A549 (cell line): Measurements from ENCODE around the gene CCND1. TPM values are rescaled to one million over a fixed set of nuclear protein-coding genes. Genes with fewer than 3 reads are reported as not detected.
"Not testable (repeated sequence)": the region's sequence is repeated elsewhere in the genome, so short reads cannot be mapped to it uniquely, and the experiment has no call there.

Experiments
- ATAC-seq, 2 experiments: fragments of 200-7000 bp in 1 of 2; fragments of >200 bp in 1 of 2; cut with Nextera tagmentation in 1 of 2; cut with Tn5 transposase in 1 of 2; 3 replicates each; pipeline versions ENCODE4 v1.8.0 to v1.9.1; 2018 to 2020; ENCODE audit warnings: mild to moderate bottlenecking in 1 of 2, moderate library complexity in 1 of 2
- CTCF ChIA-PET: fragments of 300-600 bp; sonication (Branson Sonifier 250); formaldehyde crosslinking; extraction: SDS; loops from one replicate; lab custom pipeline; 2021; ENCODE audit warnings: antibody characterized with exemption, inconsistent platforms; lab: Yijun Ruan, JAX
- POLR2A ChIA-PET: fragments of 350-600 bp; formaldehyde crosslinking; extraction: SDS; loops from one replicate; lab custom pipeline; 2021; ENCODE audit warnings: antibody characterized with exemption, inconsistent platforms; lab: Yijun Ruan, JAX
- DNase-seq, 2 experiments: peaks; one replicate each; pipeline versions ENCODE4 v3.0.0 to v3.0.0-alpha.2; 2011 to 2016; ENCODE audit warnings: low read depth in 1 of 2, low spot score in 1 of 2
- FAIRE-seq: peaks from 2 replicates; lab custom pipeline; 2011; peaks lifted over from hg19 to GRCh38; lab: Jason Lieb, UNC
- H3K27ac ChIP-seq, 2 experiments: fragments of >200 bp; sonication (Bioruptor Twin); formaldehyde crosslinking; 3 replicates each; pipeline ENCODE4 v1.5.1; 2016 to 2017
- H3K4me1 ChIP-seq: fragments of >200 bp; sonication (Bioruptor Twin); formaldehyde crosslinking; 3 replicates; pipeline ENCODE4 v1.6.1; 2016
- H3K4me2 ChIP-seq: fragments of >200 bp; sonication (Bioruptor Twin); formaldehyde crosslinking; 3 replicates; pipeline ENCODE4 v1.6.1; 2016
- H3K4me3 ChIP-seq: fragments of >200 bp; sonication (Bioruptor Twin); formaldehyde crosslinking; 3 replicates; pipeline ENCODE4 v1.5.1; 2016
- H3K9me3 ChIP-seq: fragments of >200 bp; sonication (Bioruptor Twin); formaldehyde crosslinking; 3 replicates; pipeline ENCODE4 v1.6.1; 2016
- BHLHE40 ChIP-seq: IDR thresholded peaks from 2 replicates; pipeline ENCODE4 v1.6.1; 2012; ENCODE audit warnings: low read depth, low read length, inconsistent platforms
- CBX8 ChIP-seq: fragments of 200-600 bp; sonication (generic); IDR thresholded peaks from 2 replicates; pipeline ENCODE4 v1.6.1; 2016
- CHD2 ChIP-seq: fragments of 150-350 bp; IDR thresholded peaks from 2 replicates; pipeline ENCODE4 v1.6.1; 2014; ENCODE audit warnings: low read length; ENCODE audit not compliant: partially characterized antibody
- CHD4 ChIP-seq: fragments of 200-600 bp; sonication (generic); IDR thresholded peaks from 2 replicates; pipeline ENCODE4 v1.6.1; 2016; ENCODE audit warnings: antibody characterized with exemption, mild to moderate bottlenecking, borderline replicate concordance
- EHMT2 ChIP-seq: fragments of 200-600 bp; sonication (generic); IDR thresholded peaks from 2 replicates; pipeline ENCODE4 v1.6.1; 2016; ENCODE audit warnings: antibody characterized with exemption, low read depth, mild to moderate bottlenecking, moderate library complexity
- HDAC2 ChIP-seq: fragments of 200-600 bp; sonication (generic); IDR thresholded peaks from 2 replicates; pipeline ENCODE4 v1.6.1; 2016
- JUNB ChIP-seq: fragments of >200 bp; sonication (Bioruptor Twin); formaldehyde crosslinking; IDR thresholded peaks from 2 replicates; pipeline ENCODE4 v1.6.1; 2016
- MAFK ChIP-seq: fragments of 450-650 bp; IDR thresholded peaks from 2 replicates; pipeline ENCODE4 v1.6.1; 2014; ENCODE audit not compliant: partially characterized antibody
- MAX ChIP-seq: IDR thresholded peaks from 2 replicates; pipeline ENCODE4 v1.6.1; 2012
- MYC ChIP-seq: IDR thresholded peaks from 2 replicates; pipeline ENCODE4 v1.6.1; 2012; ENCODE audit warnings: mild to moderate bottlenecking, inconsistent platforms, low read length, improper control_type of control experiment, borderline replicate concordance
- NPAS2 ChIP-seq: fragments of 250-450 bp; sonication (Bioruptor Pico); IDR thresholded peaks from 2 replicates; pipeline ENCODE4 v1.8.0; 2022; ENCODE audit warnings: mild to moderate bottlenecking, moderate library complexity, borderline replicate concordance
- NR3C1 ChIP-seq: fragments of >200 bp; sonication (Bioruptor Twin); formaldehyde crosslinking; IDR thresholded peaks from 3 replicates; pipeline ENCODE4 v1.6.1; 2017
- PHF8 ChIP-seq: fragments of 200-600 bp; sonication (generic); IDR thresholded peaks from 2 replicates; pipeline ENCODE4 v1.6.1; 2016; ENCODE audit warnings: low read depth, mild to moderate bottlenecking, antibody characterized with exemption, moderate library complexity, borderline replicate concordance
- RAD21 ChIP-seq, 2 experiments: fragments of >200 bp in 1 of 2; sonication (Bioruptor Twin) in 1 of 2; formaldehyde crosslinking in 1 of 2; IDR thresholded peaks in 1 of 2; conservative IDR thresholded peaks in 1 of 2; 2 replicates in 1 of 2; 3 replicates in 1 of 2; pipeline ENCODE4 v1.6.1; 2012 to 2018; ENCODE audit warnings: inconsistent platforms in 1 of 2
- RARB ChIP-seq: fragments of 250-450 bp; sonication (Bioruptor Pico); IDR thresholded peaks from 2 replicates; pipeline ENCODE4 v1.8.0; 2021; ENCODE audit warnings: mild to moderate bottlenecking, moderate library complexity
- RCOR1 ChIP-seq: fragments of 150-350 bp; IDR thresholded peaks from 2 replicates; pipeline ENCODE4 v1.6.1; 2014; ENCODE audit warnings: antibody characterized with exemption, low read length, low read depth
- REST ChIP-seq: fragments of 200-600 bp; sonication (generic); IDR thresholded peaks from 2 replicates; pipeline ENCODE4 v1.6.1; 2016; ENCODE audit warnings: antibody characterized with exemption, mild to moderate bottlenecking, moderate library complexity
- RFX5 ChIP-seq: fragments of 450-650 bp; IDR thresholded peaks from 2 replicates; pipeline ENCODE4 v1.7.1; 2014; ENCODE audit warnings: antibody characterized with exemption, mild to moderate bottlenecking, moderate library complexity
- RNF2 ChIP-seq: fragments of 200-600 bp; sonication (generic); IDR thresholded peaks from 2 replicates; pipeline ENCODE4 v1.6.1; 2016; ENCODE audit warnings: low read depth, mild to moderate bottlenecking, antibody characterized with exemption, moderate library complexity, borderline replicate concordance
- TP53 ChIP-seq: fragments of 250-450 bp; sonication (Bioruptor Pico); IDR thresholded peaks from 2 replicates; pipeline ENCODE4 v1.5.0; 2021; ENCODE audit warnings: mild to moderate bottlenecking, moderate library complexity
- WGBS: methylation state at CpG from one replicate; pipeline ENCODE4 v1.1.6; 2017; ENCODE audit errors: missing lambda C conversion rate; 5-methylcytosine and 5-hydroxymethylcytosine counted together
- polyA plus RNA-seq, 4 experiments: library from polyadenylated mRNA; depleted of rRNA in 3 of 4; stranded (reverse); fragments of >200 nt; fragmentation: RNase III in 1 of 4; extraction: RNeasy Plus Mini Kit Qiagen cat#74134 plus additional on column Dnase treatment in 1 of 4; gene quantifications; 2 replicates in 3 of 4; 3 replicates in 1 of 4; pipeline ENCODE4 v1.2.3, GENCODE V29; 2011 to 2017

Gene CCND1
- polyA plus RNA-seq, 2 of the 4 experiments (the other 2 are of a cell fraction): 131 to 136 TPM

GRCh38 chr11:69694781-69695180, 53.8 kb downstream of the CCND1 start:
- Histone ChIP-seq H3K4me1 (peaks cover 3% of the 10 kb centered on the region; the same call in 1 of the 3 replicates), H3K27ac (no peak overlapping the region), H3K4me3 (no peak overlapping the region), H3K4me2 (no peak overlapping the region), H3K9me3 (peaks cover 9% of the 10 kb centered on the region; the same call in 1 of the 3 replicates)
- CTCF ChIA-PET: interaction anchor here (1.6 to 2.6 kb wide), 4 partner anchors 9 to 218 kb away, joined by 5 to 19 read pairs (median 8); no protein-coding TSS in a partner anchor
- 92% methylated on average over 10 of the region's 10 CpGs for WGBS
- DNase-seq (no peak), ATAC-seq (no peak), FAIRE-seq (no peak)
- TF ChIP-seq HDAC2: no peak
- no peak for TF ChIP-seq MAX
- TF ChIP-seq EHMT2: no peak
- no peak for TF ChIP-seq CHD2
- TF ChIP-seq RFX5: no peak
- TF ChIP-seq JUNB: no peak
- no peak for TF ChIP-seq REST
- no peak for TF ChIP-seq RNF2
- TF ChIP-seq NPAS2 (CRISPR knock-in tag): no peak
- no peak for TF ChIP-seq CHD4
- TF ChIP-seq PHF8: no peak
- POLR2A ChIA-PET: no interaction called here

- FAIRE-seq (no peak), ATAC-seq (no peak), DNase-seq (no peak)
- no peak overlapping the region for H3K4me3 ChIP-seq
- peaks cover 9% of the 10 kb centered on the region; the same call in 1 of the 3 replicates for H3K9me3 ChIP-seq
- WGBS: 61% methylated on average over 7 of the region's 7 CpGs
- no peak overlapping the region for H3K27ac ChIP-seq
- H3K4me2 ChIP-seq: no peak overlapping the region
- POLR2A ChIA-PET: no interaction called here
- TF ChIP-seq MYC (no peak), BHLHE40 (no peak), RAD21 (conservative IDR thresholded peaks at IDR 0.05 in 1 of 2, IDR thresholded peaks at IDR 0.05 in 1 of 2) (no peak), TP53 (CRISPR knock-in tag) (no peak), MAFK (no peak), RARB (CRISPR knock-in tag) (no peak), CBX8 (no peak), RCOR1 (no peak), NR3C1 (no peak)
- H3K4me1 ChIP-seq: peaks cover 6% of the 10 kb centered on the region
- CTCF ChIA-PET: interaction anchor here (1.0 to 2.6 kb wide), 8 partner anchors 9 to 500 kb away, joined by 3 to 19 read pairs (median 7); no protein-coding TSS in a partner anchor
These were observed 54.6 kb downstream of the CCND1 start for GRCh38 chr11:69695581-69695980.

GRCh38 chr11:69695995-69696394, 55.0 kb downstream of the CCND1 start:
- DNase-seq, ATAC-seq, H3K4me2 ChIP-seq, H3K9me3 ChIP-seq, POLR2A ChIA-PET, H3K4me3 ChIP-seq, H3K27ac ChIP-seq, FAIRE-seq: not testable (repeated sequence)
- H3K4me1 ChIP-seq: peaks cover 10% of the 10 kb centered on the region
- WGBS: 66% methylated on average over 6 of the region's 6 CpGs
- CTCF ChIA-PET: interaction anchor here (1.0 to 2.6 kb wide), 10 partner anchors 9 to 500 kb away, joined by 3 to 19 read pairs (median 5); no protein-coding TSS in a partner anchor
